Breast epithelium (tissue), 4 donors: ENCODE data around the gene CACNA1B. TPM values are rescaled to one million over a fixed set of nuclear protein-coding genes. Genes with fewer than 3 reads are reported as not detected.
"Not testable (repeated sequence)": the region's sequence is repeated elsewhere in the genome, so short reads cannot be mapped to it uniquely, and the experiment has no call there.

Experiments
- DNase-seq, 2 donors: peaks; one replicate each; pipeline ENCODE4 v3.0.0-alpha.2; 2019; ENCODE audit warnings: low spot score in 2 of 2
- H3K27ac ChIP-seq, 2 donors: fragments of 200-600 bp; sonication (generic) in 1 of 2; one replicate each; pipeline ENCODE4 v1.5.1; 2016 to 2019; ENCODE audit warnings: mild to moderate bottlenecking in 1 of 2
- H3K27me3 ChIP-seq, 2 donors: fragments of 200-600 bp; sonication (generic) in 1 of 2; one replicate each; pipeline versions ENCODE4 v1.5.1 to v1.6.0; 2017 to 2019; ENCODE audit warnings: control low read depth in 1 of 2, mild to moderate bottlenecking in 1 of 2
- H3K36me3 ChIP-seq: fragments of 200-600 bp; one replicate; pipeline ENCODE4 v1.5.1; 2019
- H3K4me1 ChIP-seq, 2 donors: fragments of 200-600 bp; sonication (generic); one replicate each; pipeline ENCODE4 v1.5.1; 2016 to 2019; ENCODE audit warnings: control low read depth in 1 of 2
- H3K4me3 ChIP-seq, 3 donors: fragments of 200-600 bp; sonication (generic); 1 replicate in 2 of 3; 2 replicates in 1 of 3; pipeline ENCODE4 v1.5.1; 2016 to 2019; ENCODE audit warnings: mild to moderate bottlenecking in 3 of 3, moderate library complexity in 2 of 3
- H3K9me3 ChIP-seq, 2 donors: fragments of 200-600 bp; sonication (generic) in 1 of 2; one replicate each; pipeline ENCODE4 v1.5.1; 2016 to 2019; ENCODE audit warnings: control low read depth in 1 of 2
- CTCF ChIP-seq, 3 donors: fragments of 450-650 bp; IDR thresholded peaks; one replicate each; pipeline ENCODE4 v1.5.1; 2016 to 2017; ENCODE audit warnings: antibody characterized with exemption in 3 of 3, mild to moderate bottlenecking in 3 of 3, moderate library complexity in 3 of 3
- POLR2A ChIP-seq: fragments of 450-650 bp; IDR thresholded peaks from one replicate; pipeline ENCODE4 v1.6.1; 2016; ENCODE audit warnings: antibody characterized with exemption, mild to moderate bottlenecking, moderate library complexity
- POLR2AphosphoS5 ChIP-seq, 3 donors: sonication (generic); formaldehyde crosslinking; IDR thresholded peaks; one replicate each; pipeline ENCODE4 v1.6.1; 2017; ENCODE audit warnings: antibody characterized with exemption in 3 of 3
- intact Hi-C: fragments of 100-400 bp; cut with DNase I; formaldehyde crosslinking; loops from one replicate; pipeline ENCODE4 v1.15.1; 2023; ENCODE audit warnings: low total_unique reads
- total RNA-seq, 3 donors: library from RNA; depleted of rRNA; stranded (reverse); fragments of >200 nt; gene quantifications; one replicate each; pipeline ENCODE4 v1.1.0, GENCODE V29; 2016

Gene CACNA1B
- total RNA-seq, 3 donors from 2014 or later = under 0.01 TPM; not detected in 2

DNA sequence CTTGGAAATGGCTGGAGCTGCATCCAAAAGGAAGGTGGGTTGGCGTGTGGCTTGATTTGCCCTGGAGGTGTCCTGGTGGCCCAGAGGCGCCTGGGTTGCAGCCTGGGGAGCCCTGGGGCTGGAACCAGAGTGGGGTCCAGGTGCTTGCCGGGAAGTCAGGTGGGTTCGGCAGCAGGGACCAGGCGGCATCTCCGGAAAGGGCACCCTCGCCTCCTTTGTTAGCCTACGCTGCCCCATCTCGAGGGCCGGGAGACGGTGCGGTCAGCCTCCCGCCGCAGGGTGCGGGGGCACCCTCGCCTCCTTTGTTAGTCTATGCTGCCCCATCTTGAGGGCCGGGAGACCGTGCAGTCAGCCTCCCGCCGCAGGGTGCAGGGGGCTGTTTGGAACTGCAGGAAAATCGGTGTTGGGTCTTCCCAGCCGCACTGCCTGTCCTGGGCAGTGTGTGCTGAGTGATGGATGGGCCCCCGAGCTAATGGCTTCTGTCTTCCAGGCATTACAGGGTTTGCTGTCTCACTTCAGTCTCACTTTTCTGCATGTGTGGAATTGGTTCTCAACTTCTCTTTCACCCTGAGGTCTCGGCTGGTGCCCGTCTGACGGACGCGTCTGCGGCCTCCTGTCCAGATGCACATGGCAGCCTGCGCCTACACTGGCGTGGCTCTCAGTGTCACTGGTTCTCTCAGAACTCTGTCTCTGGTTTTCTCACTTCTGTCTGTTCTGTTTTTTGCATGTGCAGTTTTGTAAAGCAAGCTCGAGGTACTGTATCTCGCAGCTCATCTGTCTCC, 139.0 kb downstream of the CACNA1B start:
- Histone ChIP-seq H3K36me3 (no peaks in the 10 kb centered on the region), H3K27ac (no peak overlapping the region), H3K9me3 (no peaks in the 10 kb centered on the region), H3K4me3 (no peak overlapping the region), H3K27me3 (peaks cover 0 to 13% of the 10 kb centered on the region in 2 donors), H3K4me1 (no peaks in the 10 kb centered on the region)
- DNase-seq = no peak
- intact Hi-C loops = no loop called here
- no peak for TF ChIP-seq CTCF (IDR thresholded peaks at IDR 0.05)
- no peak for TF ChIP-seq POLR2A
- TF ChIP-seq POLR2AphosphoS5 (IDR thresholded peaks at IDR 0.05) = no peak

GRCh38 chr9:138017200-138017599, 139.6 kb downstream of the CACNA1B start:
- TF ChIP-seq POLR2AphosphoS5 (IDR thresholded peaks at IDR 0.05) (no peak), CTCF (IDR thresholded peaks at IDR 0.05) (no peak), POLR2A (no peak)
- Histone ChIP-seq H3K27me3 (peaks cover 0 to 19% of the 10 kb centered on the region in 2 donors), H3K27ac (no peak overlapping the region), H3K4me3 (no peak overlapping the region), H3K4me1 (no peaks in the 10 kb centered on the region), H3K36me3 (no peaks in the 10 kb centered on the region), H3K9me3 (no peaks in the 10 kb centered on the region)
- intact Hi-C loops = no loop called here
- no peak for DNase-seq

- H3K4me3 ChIP-seq, DNase-seq, H3K4me1 ChIP-seq, H3K9me3 ChIP-seq, H3K27ac ChIP-seq, intact Hi-C loops, H3K36me3 ChIP-seq: not testable (repeated sequence)
- H3K27me3 ChIP-seq = peaks cover 0 to 38% of the 10 kb centered on the region in 2 donors
These were observed 141.9 kb downstream of the CACNA1B start for GRCh38 chr9:138019514-138019913.

DNA sequence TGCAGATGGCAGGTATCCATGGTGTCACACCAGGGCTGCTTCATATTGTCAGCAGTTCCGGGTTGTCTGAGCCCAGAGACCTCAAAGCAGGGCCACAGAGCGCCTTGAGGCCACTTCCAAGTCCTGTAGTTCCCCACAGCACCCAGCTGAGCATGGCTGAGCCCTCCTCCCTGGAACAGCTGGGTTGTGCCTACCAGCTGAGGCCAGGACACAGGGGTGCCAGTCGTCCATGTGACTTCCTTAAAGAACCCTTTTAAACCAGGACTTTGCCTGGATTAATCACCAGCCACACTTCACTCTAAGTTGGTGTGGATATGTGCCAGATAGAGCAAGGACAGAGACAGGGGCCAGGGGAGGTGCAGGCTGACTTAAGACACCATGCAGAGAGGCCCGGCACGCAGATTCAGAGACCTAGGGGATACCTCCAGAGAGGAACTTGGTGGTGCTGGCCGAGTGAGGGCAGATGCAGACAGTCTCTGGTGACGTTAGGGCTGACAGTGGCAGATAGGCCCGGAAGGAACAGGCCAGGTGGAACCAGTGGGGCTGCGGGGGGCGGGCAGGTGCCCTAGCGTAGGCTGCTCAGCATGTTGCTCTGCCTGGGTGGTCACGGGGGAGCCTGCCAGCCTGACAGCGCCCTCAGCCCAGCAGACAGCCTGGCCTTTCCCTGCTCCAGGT, 142.7 kb downstream of the CACNA1B start:
- TF ChIP-seq POLR2A (no peak), CTCF (IDR thresholded peaks at IDR 0.05) (no peak), POLR2AphosphoS5 (IDR thresholded peaks at IDR 0.05) (no peak)
- no peak for DNase-seq
- peaks cover 0 to 44% of the 10 kb centered on the region in 2 donors for H3K27me3 ChIP-seq
- no peaks in the 10 kb centered on the region for H3K36me3 ChIP-seq
- intact Hi-C loops = no loop called here
- H3K27ac ChIP-seq = no peak overlapping the region
- no peak overlapping the region for H3K4me3 ChIP-seq
- H3K4me1 ChIP-seq = peaks cover 0 to 4% of the 10 kb centered on the region in 2 donors
- no peaks in the 10 kb centered on the region for H3K9me3 ChIP-seq

DNA sequence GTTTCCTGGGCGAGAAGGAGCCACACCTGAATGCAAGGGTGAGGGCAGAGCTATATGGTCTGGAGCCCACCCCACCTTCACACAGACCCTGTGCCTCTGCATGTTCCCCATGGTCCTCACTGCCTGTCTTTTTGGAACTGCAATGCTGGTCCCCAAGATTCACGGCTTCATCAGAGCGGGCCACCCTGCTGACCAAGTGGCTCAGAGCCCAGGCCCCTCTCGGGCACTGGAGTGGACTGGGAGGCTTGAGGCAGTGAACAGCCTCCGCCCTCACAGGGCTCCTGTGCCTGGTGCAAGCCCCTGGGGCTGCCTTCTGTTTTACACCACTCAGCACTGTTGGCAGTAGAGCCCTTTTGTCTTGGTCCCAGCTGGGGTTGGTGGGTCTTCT, 143.2 kb downstream of the CACNA1B start:
- peaks cover 0 to 48% of the 10 kb centered on the region in 2 donors for H3K27me3 ChIP-seq
- H3K4me3 ChIP-seq = no peak overlapping the region
- intact Hi-C loops = no loop called here
- TF ChIP-seq CTCF (IDR thresholded peaks at IDR 0.05) (no peak), POLR2AphosphoS5 (IDR thresholded peaks at IDR 0.05) (no peak), POLR2A (no peak)
- no peak overlapping the region for H3K27ac ChIP-seq
- peaks cover 0 to 4% of the 10 kb centered on the region in 2 donors for H3K4me1 ChIP-seq
- no peaks in the 10 kb centered on the region for H3K9me3 ChIP-seq
- H3K36me3 ChIP-seq = no peaks in the 10 kb centered on the region
- DNase-seq = no peak
